Activated CD8-positive, alpha-beta memory T cell treated with anti-CD3 and anti-CD28 coated beads, Interleukin-2, amount 50 U/mL, for 1 hour (primary cell): ENCODE measurements around the gene TAS2R8.
"Not testable (repeated sequence)": the region's sequence is repeated elsewhere in the genome, so short reads cannot be mapped to it uniquely, and the experiment has no call there.

ENCODE experiments used
- DNase-seq: peaks from one replicate; pipeline ENCODE4 v3.0.0-alpha.2; 2020; ENCODE audit errors: extremely low read depth

TAS2R8 gene, protein sequence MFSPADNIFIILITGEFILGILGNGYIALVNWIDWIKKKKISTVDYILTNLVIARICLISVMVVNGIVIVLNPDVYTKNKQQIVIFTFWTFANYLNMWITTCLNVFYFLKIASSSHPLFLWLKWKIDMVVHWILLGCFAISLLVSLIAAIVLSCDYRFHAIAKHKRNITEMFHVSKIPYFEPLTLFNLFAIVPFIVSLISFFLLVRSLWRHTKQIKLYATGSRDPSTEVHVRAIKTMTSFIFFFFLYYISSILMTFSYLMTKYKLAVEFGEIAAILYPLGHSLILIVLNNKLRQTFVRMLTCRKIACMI

DNA sequence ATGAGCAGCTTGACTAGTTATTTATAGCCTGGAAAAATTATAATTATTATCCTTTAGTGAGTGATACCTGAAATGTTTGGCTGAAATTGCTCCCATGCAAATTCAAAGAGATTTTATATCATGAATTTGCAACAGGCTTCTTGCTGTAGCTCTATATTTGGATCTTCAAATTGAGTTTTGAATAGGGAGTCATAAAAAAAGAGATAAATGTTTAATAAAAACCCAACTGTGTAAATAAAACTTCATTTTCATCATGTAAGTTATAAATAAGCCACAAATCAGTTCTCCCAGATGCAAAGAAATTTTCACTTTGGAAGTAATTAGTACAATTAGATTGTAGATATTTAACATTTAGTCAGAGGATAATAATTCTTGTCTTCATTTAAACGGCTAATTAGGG, at the start of gene TAS2R8:
TSS of gene TAS2R8 (minus strand) at position 101 of the 400 bp plus-strand sequence. CDS start 306 bp downstream, outside the sequence.
- DNase-seq: no peak

DNA sequence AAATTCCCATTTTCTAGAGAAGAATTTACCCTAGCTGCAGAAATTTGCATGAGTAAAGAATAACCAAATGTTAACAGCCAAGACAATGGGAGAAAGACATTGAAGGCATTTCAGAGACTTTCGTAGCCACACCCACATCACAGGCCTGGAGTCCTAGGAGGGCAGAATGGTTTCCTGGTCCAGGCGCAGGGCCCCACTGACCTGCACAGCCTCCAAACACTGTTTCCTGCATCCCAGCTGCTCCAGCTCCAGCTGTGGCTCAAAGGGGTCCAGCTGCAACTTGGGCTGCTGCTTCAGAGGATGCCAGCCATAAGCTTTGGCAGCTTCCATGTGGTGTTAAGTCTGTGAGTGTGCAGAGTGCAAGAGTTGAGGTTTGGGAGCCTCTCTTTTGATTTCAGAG, 48.7 kb upstream of the TAS2R8 start:
- no peak for DNase-seq

DNA sequence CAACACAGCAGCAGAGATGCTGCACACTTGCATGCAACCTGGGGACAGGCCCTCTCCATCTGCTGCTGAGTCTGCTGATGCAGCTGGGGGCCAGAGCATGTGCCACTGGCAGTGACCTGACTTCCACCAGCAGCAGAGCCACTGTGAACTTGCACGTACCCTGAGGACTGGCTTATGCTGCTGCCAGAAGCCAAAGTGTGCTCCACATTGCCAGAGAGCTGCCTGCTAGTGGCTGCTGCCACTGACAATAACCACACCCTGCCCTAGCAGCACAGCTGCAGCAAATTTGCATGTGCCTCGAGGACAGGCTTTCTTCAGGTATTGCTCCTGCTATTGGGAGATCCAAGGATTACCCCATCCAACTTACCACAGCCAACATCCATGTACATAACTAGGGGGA, 46.7 kb upstream of the TAS2R8 start:
- no peak for DNase-seq

DNA sequence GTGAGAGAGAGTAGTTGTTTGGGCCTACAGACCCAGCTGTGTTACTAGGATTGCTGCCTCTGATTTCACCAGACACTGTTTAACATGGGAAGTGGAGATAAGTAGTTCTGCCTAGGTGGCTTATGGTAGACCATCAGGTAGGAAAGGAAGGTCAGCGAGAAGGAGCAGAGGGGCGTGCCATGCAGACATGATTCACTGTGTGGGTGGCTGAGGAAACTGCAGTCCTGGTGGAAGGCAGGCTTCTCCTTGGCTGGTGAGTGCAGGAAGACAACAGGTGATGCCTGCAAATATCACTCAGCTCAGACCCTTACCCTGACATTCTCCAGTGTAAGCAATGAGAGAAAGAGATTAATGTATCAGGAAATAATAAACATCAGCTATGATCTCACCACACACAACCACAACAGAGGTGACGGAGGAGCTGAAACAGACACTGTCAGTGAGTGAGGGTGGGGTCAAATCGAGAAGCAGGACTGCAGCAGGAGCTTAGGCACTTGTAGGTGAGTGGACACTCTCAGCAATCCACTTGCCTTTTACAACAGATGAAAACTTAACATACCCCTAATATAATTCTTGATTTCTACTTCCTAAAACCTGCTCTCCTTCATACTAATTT, 44.3 kb upstream of the TAS2R8 start:
- no peak for DNase-seq

- DNase-seq: no peak
Measured at GRCh38 chr12:10849425-10849878, 42.4 kb upstream of the TAS2R8 start, which contains the start of gene PRR4. Gene PRR4, minus strand, starts transcription at chr12:10849475. Its CDS starts 38 bp downstream, at chr12:10849437.

DNA sequence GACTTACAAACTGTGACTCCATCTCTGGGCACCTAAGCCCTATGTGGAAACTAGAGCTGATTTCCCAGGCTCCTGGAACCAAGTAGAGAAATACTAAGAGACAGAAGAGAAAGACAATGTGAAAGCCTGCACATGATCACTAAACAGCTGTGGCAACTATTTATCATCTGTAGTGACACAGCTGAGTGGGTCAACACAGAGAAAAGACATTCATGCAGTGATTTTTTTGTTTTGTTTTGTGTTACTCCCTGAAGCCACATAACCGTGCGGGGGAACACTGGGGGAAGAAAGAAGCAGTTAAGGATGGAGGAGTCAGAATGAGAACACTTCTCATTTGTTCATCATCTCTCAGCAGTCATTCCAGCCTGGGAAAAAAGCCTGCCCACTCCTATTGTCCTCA, 40.7 kb upstream of the TAS2R8 start:
- DNase-seq: no peak

DNA sequence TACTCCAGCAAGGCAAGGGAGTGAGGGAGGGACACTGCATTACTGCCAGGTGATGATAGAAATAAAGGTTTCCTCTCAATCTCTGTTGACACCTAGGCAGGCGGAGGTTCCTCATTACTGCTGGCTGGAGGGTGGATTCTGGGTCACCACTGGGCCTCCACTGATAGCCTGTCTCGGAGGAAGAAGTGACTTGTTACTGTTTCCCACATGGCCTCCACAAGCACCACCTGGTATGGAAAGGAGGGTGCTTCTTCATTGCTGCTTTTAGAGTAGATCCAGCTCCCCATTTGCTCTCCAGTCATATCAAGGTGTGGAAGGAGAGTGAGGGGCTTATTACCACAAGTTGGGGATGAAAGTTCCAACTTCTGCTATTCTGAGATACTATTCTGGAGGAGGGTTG, 35.8 kb upstream of the TAS2R8 start:
- no peak for DNase-seq

DNA sequence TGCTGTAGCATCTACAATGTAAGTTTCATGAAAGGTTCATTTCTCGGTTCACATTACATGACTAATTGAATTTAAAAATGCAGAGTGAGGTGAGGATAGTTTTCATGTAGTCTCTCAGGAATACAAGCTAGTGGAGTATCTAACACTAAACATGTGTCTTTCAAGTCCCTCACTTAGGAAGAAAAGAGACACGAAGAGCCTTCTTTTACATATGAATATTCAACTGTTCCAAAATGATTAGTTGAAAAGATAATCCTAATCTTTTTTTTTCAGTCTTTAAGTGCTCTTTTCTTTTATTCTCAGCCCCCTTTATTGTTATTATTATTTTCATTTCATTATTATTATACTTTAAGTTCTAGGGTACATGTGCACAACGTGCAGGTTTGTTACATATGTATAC, 31.4 kb upstream of the TAS2R8 start:
- no peak for DNase-seq

DNA sequence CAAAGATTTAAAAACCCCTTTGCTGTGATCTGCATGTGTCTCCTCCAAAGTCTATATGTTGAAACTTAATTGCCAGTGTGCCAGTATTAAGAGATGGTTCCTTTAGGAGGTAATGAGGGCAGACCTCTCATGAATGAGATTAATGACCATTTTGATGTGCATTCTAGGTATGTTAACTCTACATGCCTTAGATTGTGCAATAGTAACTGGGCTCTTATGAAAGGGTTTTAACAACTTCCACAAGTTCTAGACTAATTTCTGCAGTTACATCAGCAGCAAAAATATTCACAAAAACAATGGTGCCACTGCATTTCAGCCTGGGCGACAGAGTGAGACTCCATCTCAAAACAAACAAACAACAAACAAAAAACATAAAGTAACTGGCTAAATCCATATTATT, 22.9 kb upstream of the TAS2R8 start:
- DNase-seq: no peak

DNA sequence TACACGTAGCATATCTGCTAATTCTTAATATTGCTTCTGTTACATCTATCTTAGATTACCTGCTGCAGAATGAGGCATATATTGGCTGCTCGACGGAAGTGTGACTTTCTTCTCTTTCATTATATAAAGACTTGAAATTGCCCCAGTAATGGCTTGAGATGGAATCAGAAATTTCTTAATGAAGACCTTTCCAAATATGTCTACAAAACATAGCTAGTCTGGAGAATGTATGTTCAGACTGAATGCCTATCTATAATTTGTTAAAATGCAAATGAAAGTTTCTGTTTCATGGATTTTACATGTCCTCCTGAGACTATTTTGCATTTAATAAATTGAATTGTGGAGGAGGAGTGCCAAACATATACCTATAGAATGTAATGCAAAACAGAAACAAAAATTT, 19.2 kb upstream of the TAS2R8 start, which contains the start of gene TAS2R10:
TSS of gene TAS2R10 (minus strand) at position 101 of the 400 bp plus-strand sequence. CDS start at position 12, 89 bp downstream.
- no peak for DNase-seq

DNA sequence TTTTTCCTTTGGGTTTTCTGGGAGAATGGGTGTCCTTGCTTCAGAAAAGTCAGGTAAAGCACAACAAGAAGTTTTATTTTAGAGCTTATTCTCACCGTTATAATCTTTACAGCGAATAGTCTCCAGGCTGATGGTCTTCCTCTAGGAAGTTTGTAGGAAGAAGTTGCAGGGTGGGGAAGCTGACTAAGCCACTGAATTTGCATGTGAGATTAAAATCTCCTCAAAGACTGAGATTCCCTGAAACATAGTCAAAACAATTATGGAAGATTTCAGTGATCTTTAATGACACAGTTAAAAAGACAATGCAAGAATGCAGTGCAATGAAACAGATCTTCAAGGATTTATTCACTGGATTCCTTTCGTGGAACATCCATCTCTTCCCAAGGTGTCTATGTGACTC, 17.9 kb upstream of the TAS2R8 start:
- no peak for DNase-seq

GRCh38 chr12:10811883-10812536, 4.9 kb upstream of the TAS2R8 start:
- no peak for DNase-seq

GRCh38 chr12:10810068-10810467, 3.0 kb upstream of the TAS2R8 start, which contains the start of gene TAS2R9:
Gene TAS2R9, minus strand, starts transcription at chr12:10810168. Its CDS starts 93 bp downstream, at chr12:10810075.
- DNase-seq: no peak

DNA sequence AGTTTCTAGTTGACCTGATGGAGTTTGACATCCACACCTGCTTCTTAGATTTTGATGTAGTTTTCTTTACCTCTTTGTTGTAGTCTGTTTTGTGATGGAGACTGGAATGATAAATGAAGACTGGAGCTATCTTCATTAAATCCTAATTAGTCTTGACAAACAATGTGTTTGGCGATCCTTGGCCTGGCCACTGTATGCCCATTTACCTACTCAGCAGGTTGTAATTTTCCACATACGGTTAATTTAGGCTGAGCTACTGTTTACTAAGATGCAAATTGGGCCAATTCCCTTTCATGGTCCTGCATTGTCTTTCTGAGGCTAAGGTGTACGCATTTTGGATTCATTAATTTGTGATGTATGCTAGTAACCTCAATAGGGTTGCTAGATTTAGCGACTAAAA, 4.5 kb downstream of the TAS2R8 start, which contains the start of gene TAS2R7:
TSS of gene TAS2R7 (minus strand) at position 41 of the 400 bp plus-strand sequence. CDS start 57 bp downstream, outside the sequence.
- no peak for DNase-seq

- DNase-seq: no peak
Measured at GRCh38 chr12:10801741-10802140, 5.3 kb downstream of the TAS2R8 start.

DNA sequence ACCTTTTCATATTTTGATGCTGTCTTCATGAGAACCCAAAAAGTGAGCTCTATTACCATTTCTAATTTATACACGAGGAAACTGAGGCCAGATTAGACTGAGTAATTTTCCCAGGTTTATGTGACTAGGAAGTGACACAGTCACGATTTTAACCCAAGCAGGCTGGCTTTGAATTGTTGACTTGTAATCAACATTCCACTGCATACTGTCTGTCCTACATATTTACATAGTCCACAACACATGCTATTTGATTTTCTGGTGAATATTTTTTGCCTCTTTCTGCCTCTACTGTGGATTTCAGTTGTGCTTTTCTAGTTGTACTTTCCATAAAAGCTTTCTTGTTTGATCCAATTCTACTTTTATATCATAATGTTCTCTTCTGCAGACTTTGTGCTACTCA, 12.9 kb downstream of the TAS2R8 start:
- no peak for DNase-seq

GRCh38 chr12:10791769-10792168, 15.3 kb downstream of the TAS2R8 start:
- DNase-seq: not testable (repeated sequence)

GRCh38 chr12:10783252-10783651, 23.8 kb downstream of the TAS2R8 start:
- no peak for DNase-seq

DNA sequence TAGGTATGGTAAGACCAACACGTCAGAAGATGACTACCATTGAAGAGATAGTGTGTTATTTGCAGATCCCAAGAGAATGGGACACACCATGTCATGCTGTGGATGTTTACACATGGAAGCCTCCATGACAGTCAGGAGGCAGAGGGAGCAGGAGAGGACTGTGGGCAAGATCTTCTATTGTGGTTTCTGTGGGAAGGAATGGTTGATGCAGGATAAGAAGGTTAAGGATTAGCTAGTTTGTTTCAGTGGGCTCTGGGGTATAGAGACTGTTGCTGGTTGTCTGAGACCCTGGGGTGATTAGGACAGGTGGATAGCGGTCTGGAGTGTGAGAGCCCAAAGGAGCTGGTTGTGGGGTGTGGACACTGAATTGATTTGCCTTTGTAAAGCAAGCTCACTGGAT, 28.0 kb downstream of the TAS2R8 start:
- DNase-seq: no peak

- DNase-seq: no peak
Measured at GRCh38 chr12:10771132-10771733, 35.9 kb downstream of the TAS2R8 start.

DNA sequence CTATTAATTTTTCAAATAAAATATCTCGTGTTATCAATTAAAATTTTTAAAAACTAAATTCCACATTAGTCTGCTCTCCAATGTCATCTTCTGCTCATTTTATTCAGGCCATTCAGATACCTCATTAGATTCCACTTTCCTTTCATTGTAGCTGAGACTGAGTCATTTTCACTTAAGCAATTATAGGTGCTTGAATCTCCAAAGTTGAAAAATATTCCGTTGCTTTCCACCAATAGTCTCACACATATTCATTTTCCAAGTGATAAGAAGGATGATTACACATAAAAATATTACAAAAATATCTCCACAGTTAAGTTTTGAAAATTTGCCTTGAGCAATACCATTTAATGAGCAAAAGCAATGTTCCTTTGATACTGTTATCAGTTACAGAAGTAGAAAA, 47.4 kb downstream of the TAS2R8 start:
- DNase-seq: no peak

- DNase-seq: no peak
Measured at GRCh38 chr12:10756194-10756593, 50.9 kb downstream of the TAS2R8 start.
